Lung (tissue), 12 donors: ENCODE results near the gene GFOD1. TPM values are rescaled to one million over a fixed set of nuclear protein-coding genes. Genes with fewer than 3 reads are reported as not detected.
A peak's percentile ranks its signal among the peaks of the same experiment; 100 is the strongest.

Source experiments
- ATAC-seq: fragments of 200-7000 bp; cut with Tn5 transposase; one replicate; pipeline ENCODE4 v1.9.1; 2020; ENCODE audit warnings: moderate number of reproducible peaks; ENCODE audit not compliant: insufficient read depth, low FRiP score
- DNase-seq, 3 donors: peaks; one replicate each; pipeline ENCODE4 v3.0.0-alpha.2; 2013 to 2017
- H3K27ac ChIP-seq, 2 donors: one replicate each; pipeline ENCODE4 v1.5.1; 2013; ENCODE audit warnings: mild to moderate bottlenecking in 2 of 2, moderate library complexity in 2 of 2, control low read depth in 1 of 2, inconsistent platforms in 1 of 2, low read depth in 1 of 2, low read length in 1 of 2
- H3K27me3 ChIP-seq, 3 donors: one replicate each; pipeline ENCODE4 v1.5.1; 2013; ENCODE audit warnings: low read length in 2 of 3; ENCODE audit not compliant: control insufficient read depth in 3 of 3, insufficient read depth in 3 of 3
- H3K36me3 ChIP-seq, 4 donors: one replicate each; pipeline ENCODE4 v1.5.1; 2013; ENCODE audit warnings: low read length in 4 of 4, mild to moderate bottlenecking in 1 of 4, moderate library complexity in 1 of 4; ENCODE audit not compliant: control insufficient read depth in 4 of 4, insufficient read depth in 4 of 4
- H3K4me1 ChIP-seq, 5 donors: one replicate each; pipeline ENCODE4 v1.5.1; 2013; ENCODE audit warnings: low read length in 5 of 5, mild to moderate bottlenecking in 2 of 5, moderate library complexity in 1 of 5; ENCODE audit not compliant: control insufficient read depth in 5 of 5, insufficient read depth in 5 of 5
- H3K4me3 ChIP-seq: one replicate; pipeline ENCODE4 v1.5.1; 2013; ENCODE audit warnings: mild to moderate bottlenecking, control low read depth, moderate library complexity
- H3K9ac ChIP-seq, 2 donors: one replicate each; pipeline ENCODE4 v1.5.1; 2013; ENCODE audit warnings: low read length in 2 of 2, control low read depth in 1 of 2; ENCODE audit not compliant: insufficient read depth in 1 of 2
- H3K9me3 ChIP-seq, 4 donors: one replicate each; pipeline ENCODE4 v1.5.1; 2013; ENCODE audit warnings: low read length in 3 of 4, mild to moderate bottlenecking in 1 of 4, moderate library complexity in 1 of 4; ENCODE audit not compliant: control insufficient read depth in 4 of 4, insufficient read depth in 3 of 4
- CTCF ChIP-seq: IDR thresholded peaks from 2 replicates; pipeline ENCODE4 v1.5.1; 2012; ENCODE audit warnings: mild to moderate bottlenecking; ENCODE audit errors: control extremely low read depth, extremely low read depth
- WGBS, 2 donors: extraction: QIAGEN DNeasy Blood & Tissue Kit; methylation state at CpG; one replicate each; pipeline ENCODE4 v1.1.7; 2013; 5-methylcytosine and 5-hydroxymethylcytosine counted together
- polyA plus RNA-seq, 2 donors: library from polyadenylated mRNA; stranded (reverse); fragments of 200-250 nt; gene quantifications; one replicate each; pipeline ENCODE4 v1.2.1, GENCODE V29; 2013
- total RNA-seq, 2 donors: library from RNA; depleted of rRNA in 1 of 2; stranded (reverse); fragments of >200 nt in 1 of 2; gene quantifications; one replicate each; pipeline ENCODE4 v1.2.1, GENCODE V29; 2014 to 2021
- donor health status: control.
- donor health status: control.
- donor health status: Bipolar disorder and iron deficiency.
- donor health status: healthy.
- donor health status: DM: yes; HTN: yes; CAD: no.

Gene GFOD1
- total and polyA plus RNA-seq, 4 donors: 4.0 to 22.8 (median 7.9) TPM

GRCh38 chr6:13479971-13480434 is 7.4 kb downstream of the GFOD1 start:
- Histone ChIP-seq H3K36me3 (peaks cover 0 to 11% (median 3%) of the 10 kb centered on the region in 4 donors), H3K4me3 (no peak overlapping the region), H3K4me1 (peaks cover 0 to 15% (median 14%) of the 10 kb centered on the region in 5 donors), H3K27ac (peak overlapping the region in 1 of 2 donors; percentile 73), H3K27me3 (peaks cover 0 to 8% (median 0%) of the 10 kb centered on the region in 3 donors), H3K9me3 (no peaks in the 10 kb centered on the region), H3K9ac (no peak overlapping the region)
- DNase-seq (no peak), ATAC-seq (no peak)
- TF ChIP-seq CTCF: no peak
- WGBS, 2 donors: 68 to 84% methylated on average over 4 of the region's 4 CpGs

GRCh38 chr6:13479206-13479800 is 8.1 kb downstream of the GFOD1 start:
- ATAC-seq: no peak
- no peak for TF ChIP-seq CTCF
- Histone ChIP-seq H3K27me3 (peaks cover 0 to 1% (median 0%) of the 10 kb centered on the region in 3 donors), H3K27ac (peak overlapping the region in 1 of 2 donors; percentile 43), H3K9ac (no peak overlapping the region), H3K4me3 (no peak overlapping the region), H3K36me3 (peaks cover 0 to 11% (median 3%) of the 10 kb centered on the region in 4 donors), H3K9me3 (no peaks in the 10 kb centered on the region), H3K4me1 (peaks cover 0 to 14% (median 7%) of the 10 kb centered on the region in 5 donors)
- WGBS, 2 donors: 67 to 81% methylated on average over 2 of the region's 2 CpGs
- no peak for DNase-seq

GRCh38 chr6:13478525-13478966 is 8.9 kb downstream of the GFOD1 start:
- Histone ChIP-seq H3K27me3 (no peaks in the 10 kb centered on the region), H3K4me3 (no peak overlapping the region), H3K36me3 (peaks cover 0 to 11% (median 3%) of the 10 kb centered on the region in 4 donors), H3K4me1 (peaks cover 0 to 21% (median 0%) of the 10 kb centered on the region in 5 donors), H3K9me3 (no peaks in the 10 kb centered on the region), H3K27ac (no peak overlapping the region), H3K9ac (no peak overlapping the region)
- no peak for TF ChIP-seq CTCF
- DNase-seq (no peak), ATAC-seq (no peak)
- 52 to 62% methylated on average over 5 of the region's 5 CpGs for WGBS, 2 donors
